Measurements from ENCODE around the gene CHSY1.

DNA sequence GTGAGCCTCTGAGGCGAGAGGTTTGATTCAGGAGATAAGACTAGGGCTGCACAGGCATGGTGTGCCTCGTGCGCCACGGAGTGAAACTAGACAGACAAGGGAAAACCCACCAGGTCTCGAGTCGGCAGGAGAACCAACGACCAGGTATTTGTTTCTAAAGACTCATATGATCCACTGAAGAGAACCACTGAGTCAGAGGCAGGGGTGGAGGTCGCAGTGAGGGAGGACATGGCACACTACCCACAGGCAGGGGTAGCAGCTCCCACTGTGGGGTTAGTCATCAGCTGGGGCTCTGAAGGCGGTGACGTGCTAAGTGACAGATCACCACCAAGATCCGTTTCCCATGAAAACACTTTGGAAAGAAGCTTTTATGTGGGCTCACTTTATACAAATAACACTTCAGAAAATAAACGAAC lies 45.7 kb downstream of the CHSY1 start:
- TF ChIP-seq NR2C2 (CRISPR knock-in tag; IDR thresholded peaks at IDR 0.05) (no peak), CREB1 (CRISPR knock-in tag; IDR thresholded peaks at IDR 0.05) (no peak), ESRRA (CRISPR knock-in tag; IDR thresholded peaks at IDR 0.05; ENCODE audit: borderline replicate concordance) (no peak), RORB (CRISPR knock-in tag; IDR thresholded peaks at IDR 0.05) (no peak), ZNF121 (CRISPR knock-in tag; IDR thresholded peaks at IDR 0.05) (no peak), TCF7 (CRISPR knock-in tag; IDR thresholded peaks at IDR 0.05; ENCODE audit: low read depth) (no peak)
- TF ChIP-seq, protein P1, sequence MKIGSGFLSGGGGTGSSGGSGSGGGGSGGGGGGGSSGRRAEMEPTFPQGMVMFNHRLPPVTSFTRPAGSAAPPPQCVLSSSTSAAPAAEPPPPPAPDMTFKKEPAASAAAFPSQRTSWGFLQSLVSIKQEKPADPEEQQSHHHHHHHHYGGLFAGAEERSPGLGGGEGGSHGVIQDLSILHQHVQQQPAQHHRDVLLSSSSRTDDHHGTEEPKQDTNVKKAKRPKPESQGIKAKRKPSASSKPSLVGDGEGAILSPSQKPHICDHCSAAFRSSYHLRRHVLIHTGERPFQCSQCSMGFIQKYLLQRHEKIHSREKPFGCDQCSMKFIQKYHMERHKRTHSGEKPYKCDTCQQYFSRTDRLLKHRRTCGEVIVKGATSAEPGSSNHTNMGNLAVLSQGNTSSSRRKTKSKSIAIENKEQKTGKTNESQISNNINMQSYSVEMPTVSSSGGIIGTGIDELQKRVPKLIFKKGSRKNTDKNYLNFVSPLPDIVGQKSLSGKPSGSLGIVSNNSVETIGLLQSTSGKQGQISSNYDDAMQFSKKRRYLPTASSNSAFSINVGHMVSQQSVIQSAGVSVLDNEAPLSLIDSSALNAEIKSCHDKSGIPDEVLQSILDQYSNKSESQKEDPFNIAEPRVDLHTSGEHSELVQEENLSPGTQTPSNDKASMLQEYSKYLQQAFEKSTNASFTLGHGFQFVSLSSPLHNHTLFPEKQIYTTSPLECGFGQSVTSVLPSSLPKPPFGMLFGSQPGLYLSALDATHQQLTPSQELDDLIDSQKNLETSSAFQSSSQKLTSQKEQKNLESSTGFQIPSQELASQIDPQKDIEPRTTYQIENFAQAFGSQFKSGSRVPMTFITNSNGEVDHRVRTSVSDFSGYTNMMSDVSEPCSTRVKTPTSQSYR (CRISPR knock-in tag; IDR thresholded peaks at IDR 0.05): no peak
- TF ChIP-seq, protein P2, sequence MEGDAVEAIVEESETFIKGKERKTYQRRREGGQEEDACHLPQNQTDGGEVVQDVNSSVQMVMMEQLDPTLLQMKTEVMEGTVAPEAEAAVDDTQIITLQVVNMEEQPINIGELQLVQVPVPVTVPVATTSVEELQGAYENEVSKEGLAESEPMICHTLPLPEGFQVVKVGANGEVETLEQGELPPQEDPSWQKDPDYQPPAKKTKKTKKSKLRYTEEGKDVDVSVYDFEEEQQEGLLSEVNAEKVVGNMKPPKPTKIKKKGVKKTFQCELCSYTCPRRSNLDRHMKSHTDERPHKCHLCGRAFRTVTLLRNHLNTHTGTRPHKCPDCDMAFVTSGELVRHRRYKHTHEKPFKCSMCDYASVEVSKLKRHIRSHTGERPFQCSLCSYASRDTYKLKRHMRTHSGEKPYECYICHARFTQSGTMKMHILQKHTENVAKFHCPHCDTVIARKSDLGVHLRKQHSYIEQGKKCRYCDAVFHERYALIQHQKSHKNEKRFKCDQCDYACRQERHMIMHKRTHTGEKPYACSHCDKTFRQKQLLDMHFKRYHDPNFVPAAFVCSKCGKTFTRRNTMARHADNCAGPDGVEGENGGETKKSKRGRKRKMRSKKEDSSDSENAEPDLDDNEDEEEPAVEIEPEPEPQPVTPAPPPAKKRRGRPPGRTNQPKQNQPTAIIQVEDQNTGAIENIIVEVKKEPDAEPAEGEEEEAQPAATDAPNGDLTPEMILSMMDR (IDR thresholded peaks at IDR 0.05): no peak
- TF ChIP-seq, protein P3, sequence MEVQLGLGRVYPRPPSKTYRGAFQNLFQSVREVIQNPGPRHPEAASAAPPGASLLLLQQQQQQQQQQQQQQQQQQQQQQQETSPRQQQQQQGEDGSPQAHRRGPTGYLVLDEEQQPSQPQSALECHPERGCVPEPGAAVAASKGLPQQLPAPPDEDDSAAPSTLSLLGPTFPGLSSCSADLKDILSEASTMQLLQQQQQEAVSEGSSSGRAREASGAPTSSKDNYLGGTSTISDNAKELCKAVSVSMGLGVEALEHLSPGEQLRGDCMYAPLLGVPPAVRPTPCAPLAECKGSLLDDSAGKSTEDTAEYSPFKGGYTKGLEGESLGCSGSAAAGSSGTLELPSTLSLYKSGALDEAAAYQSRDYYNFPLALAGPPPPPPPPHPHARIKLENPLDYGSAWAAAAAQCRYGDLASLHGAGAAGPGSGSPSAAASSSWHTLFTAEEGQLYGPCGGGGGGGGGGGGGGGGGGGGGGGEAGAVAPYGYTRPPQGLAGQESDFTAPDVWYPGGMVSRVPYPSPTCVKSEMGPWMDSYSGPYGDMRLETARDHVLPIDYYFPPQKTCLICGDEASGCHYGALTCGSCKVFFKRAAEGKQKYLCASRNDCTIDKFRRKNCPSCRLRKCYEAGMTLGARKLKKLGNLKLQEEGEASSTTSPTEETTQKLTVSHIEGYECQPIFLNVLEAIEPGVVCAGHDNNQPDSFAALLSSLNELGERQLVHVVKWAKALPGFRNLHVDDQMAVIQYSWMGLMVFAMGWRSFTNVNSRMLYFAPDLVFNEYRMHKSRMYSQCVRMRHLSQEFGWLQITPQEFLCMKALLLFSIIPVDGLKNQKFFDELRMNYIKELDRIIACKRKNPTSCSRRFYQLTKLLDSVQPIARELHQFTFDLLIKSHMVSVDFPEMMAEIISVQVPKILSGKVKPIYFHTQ (CRISPR knock-in tag; IDR thresholded peaks at IDR 0.05): no peak
- TF ChIP-seq, protein P4, sequence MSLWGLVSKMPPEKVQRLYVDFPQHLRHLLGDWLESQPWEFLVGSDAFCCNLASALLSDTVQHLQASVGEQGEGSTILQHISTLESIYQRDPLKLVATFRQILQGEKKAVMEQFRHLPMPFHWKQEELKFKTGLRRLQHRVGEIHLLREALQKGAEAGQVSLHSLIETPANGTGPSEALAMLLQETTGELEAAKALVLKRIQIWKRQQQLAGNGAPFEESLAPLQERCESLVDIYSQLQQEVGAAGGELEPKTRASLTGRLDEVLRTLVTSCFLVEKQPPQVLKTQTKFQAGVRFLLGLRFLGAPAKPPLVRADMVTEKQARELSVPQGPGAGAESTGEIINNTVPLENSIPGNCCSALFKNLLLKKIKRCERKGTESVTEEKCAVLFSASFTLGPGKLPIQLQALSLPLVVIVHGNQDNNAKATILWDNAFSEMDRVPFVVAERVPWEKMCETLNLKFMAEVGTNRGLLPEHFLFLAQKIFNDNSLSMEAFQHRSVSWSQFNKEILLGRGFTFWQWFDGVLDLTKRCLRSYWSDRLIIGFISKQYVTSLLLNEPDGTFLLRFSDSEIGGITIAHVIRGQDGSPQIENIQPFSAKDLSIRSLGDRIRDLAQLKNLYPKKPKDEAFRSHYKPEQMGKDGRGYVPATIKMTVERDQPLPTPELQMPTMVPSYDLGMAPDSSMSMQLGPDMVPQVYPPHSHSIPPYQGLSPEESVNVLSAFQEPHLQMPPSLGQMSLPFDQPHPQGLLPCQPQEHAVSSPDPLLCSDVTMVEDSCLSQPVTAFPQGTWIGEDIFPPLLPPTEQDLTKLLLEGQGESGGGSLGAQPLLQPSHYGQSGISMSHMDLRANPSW (CRISPR knock-in tag; conservative IDR thresholded peaks at IDR 0.05; ENCODE audit: low read depth): no peak
- TF ChIP-seq, protein P5, sequence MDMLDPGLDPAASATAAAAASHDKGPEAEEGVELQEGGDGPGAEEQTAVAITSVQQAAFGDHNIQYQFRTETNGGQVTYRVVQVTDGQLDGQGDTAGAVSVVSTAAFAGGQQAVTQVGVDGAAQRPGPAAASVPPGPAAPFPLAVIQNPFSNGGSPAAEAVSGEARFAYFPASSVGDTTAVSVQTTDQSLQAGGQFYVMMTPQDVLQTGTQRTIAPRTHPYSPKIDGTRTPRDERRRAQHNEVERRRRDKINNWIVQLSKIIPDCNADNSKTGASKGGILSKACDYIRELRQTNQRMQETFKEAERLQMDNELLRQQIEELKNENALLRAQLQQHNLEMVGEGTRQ (CRISPR knock-in tag; IDR thresholded peaks at IDR 0.05): no peak
- TF ChIP-seq, protein P6, sequence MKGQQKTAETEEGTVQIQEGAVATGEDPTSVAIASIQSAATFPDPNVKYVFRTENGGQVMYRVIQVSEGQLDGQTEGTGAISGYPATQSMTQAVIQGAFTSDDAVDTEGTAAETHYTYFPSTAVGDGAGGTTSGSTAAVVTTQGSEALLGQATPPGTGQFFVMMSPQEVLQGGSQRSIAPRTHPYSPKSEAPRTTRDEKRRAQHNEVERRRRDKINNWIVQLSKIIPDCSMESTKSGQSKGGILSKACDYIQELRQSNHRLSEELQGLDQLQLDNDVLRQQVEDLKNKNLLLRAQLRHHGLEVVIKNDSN (CRISPR knock-in tag; IDR thresholded peaks at IDR 0.05): no peak
- TF ChIP-seq, protein P7, sequence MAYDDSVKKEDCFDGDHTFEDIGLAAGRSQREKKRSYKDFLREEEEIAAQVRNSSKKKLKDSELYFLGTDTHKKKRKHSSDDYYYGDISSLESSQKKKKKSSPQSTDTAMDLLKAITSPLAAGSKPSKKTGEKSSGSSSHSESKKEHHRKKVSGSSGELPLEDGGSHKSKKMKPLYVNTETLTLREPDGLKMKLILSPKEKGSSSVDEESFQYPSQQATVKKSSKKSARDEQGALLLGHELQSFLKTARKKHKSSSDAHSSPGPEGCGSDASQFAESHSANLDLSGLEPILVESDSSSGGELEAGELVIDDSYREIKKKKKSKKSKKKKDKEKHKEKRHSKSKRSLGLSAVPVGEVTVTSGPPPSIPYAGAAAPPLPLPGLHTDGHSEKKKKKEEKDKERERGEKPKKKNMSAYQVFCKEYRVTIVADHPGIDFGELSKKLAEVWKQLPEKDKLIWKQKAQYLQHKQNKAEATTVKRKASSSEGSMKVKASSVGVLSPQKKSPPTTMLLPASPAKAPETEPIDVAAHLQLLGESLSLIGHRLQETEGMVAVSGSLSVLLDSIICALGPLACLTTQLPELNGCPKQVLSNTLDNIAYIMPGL (CRISPR knock-in tag; IDR thresholded peaks at IDR 0.05): no peak
- TF ChIP-seq, protein P8, sequence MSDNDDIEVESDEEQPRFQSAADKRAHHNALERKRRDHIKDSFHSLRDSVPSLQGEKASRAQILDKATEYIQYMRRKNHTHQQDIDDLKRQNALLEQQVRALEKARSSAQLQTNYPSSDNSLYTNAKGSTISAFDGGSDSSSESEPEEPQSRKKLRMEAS (CRISPR knock-in tag; IDR thresholded peaks at IDR 0.05): no peak

All from WTC11 (cell line).